ENCODE results near the gene KISS1.

- TF ChIP-seq EZH2 (optimal IDR thresholded peaks at IDR 0.05; ENCODE audit: low read depth, low read length) (no peak), CTCF (IDR thresholded peaks at IDR 0.05; ENCODE audit: low read length) (no peak)
Measured at GRCh38 chr1:204202481-204202880, 6.2 kb upstream of the KISS1 start.

All from MM.1S (cell line).